AG08396 (cell line): ENCODE measurements around the gene NIPAL3.

Source experiments
- DNase-seq: peaks from one replicate; pipeline ENCODE4 v3.0.0; 2012; ENCODE audit warnings: low spot score, mixed read lengths

Gene NIPAL3

DNA sequence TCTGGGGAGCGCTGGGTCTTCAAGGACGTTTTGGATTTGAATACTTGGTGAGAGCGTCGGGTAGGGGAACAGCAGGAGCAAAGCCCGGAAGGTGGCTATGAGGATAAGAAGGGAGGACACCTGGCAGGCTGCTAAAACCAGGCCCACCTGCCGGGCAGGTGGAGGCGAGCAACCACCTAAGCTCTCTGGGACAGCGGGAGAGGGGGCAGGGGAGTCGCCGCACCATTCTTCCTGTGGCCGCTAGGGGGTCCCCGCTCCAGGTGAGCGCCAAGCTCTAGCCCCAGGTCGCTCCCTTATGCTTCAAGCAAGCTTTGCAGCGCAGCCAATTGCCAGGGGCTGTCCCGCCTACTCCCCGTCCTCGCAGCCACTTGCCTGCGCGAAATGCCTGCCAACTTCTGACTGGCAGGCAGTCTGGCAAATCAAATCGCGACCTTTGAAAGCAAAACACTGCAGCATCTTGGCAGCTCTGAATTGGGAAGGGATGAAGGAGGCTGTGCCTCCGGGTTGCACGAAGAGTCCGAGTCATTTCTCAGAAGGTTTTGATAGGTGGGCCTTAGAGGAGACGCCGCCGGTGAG is at the start of gene NIPAL3:
NIPAL3 (plus strand) TSS at position 469 of the 576 bp plus-strand sequence. CDS start 3,746 bp downstream, outside the sequence.
- DNase-seq: peak; percentile 91

DNA sequence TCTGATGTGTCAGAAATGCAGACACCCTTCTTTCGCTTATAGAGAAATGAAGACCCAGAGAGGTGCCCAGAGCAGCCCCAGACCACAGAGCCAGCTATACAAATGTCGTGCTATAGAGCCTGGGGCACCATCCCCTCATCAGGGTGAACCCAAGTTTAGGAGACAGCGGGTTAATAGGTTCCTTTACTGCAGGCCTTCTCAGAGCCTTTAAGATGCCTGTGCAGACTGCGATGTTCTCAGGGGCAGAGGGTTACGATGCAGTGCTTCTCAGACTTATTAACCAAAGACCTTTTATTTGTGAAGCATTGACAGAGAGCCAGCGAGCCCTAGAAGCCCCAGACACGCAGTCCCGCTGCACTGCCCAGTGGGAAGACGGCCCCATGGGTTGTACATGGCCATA is 48.9 kb upstream of the NIPAL3 start:
- DNase-seq: no peak

DNA sequence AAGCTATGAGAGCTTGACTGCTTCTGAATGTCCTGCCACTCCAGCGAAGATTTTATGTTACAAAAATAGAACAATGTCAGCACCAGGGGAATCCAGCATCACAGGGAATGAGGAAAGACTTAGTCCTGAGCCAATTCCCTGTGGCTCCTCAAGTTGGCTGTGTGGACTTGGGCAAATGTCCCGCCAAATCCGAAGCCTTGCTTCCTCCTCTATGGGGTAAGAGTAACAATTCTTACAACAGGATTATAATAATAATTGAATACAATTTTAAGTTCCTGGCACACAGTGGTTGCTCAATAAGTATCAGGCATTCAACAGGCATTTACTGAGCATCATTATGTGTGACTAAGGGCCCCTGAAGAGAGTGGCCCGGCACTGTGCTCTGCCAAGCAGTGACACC is 46.4 kb upstream of the NIPAL3 start:
- DNase-seq: no peak

DNA sequence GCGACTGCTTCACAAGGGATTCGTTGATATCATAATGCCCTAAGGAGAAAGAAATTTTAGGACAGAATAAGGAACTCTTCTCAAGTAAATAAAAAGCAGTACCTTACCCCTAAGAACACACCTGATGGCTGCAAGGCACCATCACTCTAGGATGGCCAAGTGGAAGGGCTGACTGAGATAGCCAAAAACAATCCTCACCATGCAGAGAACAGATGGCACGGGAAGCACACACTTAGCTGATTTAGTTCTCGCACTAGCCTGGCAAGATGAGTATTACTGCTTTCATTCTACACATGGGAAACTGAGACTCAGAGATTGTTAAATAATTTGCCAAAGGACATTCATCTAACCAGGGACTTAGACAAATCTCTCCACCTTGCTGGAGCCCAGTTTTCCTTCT is 45.8 kb upstream of the NIPAL3 start:
- no peak for DNase-seq

DNA sequence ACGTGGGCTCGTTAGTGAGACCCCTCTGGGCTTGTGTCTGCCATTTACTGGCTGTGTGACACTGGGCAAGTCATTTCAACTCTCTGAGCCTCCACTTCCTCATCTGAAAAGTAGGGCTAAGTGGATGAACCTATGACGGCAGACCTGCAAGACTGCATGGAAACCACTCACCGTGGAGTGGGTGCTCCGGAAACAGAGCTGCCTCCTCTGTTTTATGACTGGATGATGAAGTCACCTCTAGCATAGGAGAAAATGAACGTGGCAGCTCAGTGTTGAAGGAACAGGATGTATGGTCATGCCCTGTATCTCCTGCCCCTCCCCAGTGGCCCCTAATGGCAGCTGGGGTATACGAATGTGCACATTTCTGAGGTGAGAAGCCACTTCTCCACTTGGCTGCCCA is 42.6 kb upstream of the NIPAL3 start:
- DNase-seq: no peak

DNA sequence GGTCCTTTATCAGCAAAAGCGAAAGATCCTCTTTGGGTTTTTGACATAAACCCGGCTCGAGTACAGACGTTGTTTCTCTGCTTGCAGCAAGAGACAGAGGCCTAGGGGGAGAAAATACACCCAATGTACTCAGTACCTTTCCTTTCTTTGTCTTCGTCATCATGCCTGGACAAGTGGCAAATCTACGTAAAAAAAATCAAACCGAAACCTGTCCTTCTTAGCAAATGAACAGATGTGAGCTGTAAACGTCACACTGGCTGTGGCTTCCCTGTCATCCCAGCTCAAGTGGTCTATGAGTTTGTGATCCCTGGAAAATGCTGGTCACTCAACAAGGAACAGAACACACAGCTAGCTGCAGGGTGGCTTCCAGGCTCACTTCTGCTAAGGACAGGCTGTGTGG is 41.9 kb upstream of the NIPAL3 start:
- DNase-seq: no peak

DNA sequence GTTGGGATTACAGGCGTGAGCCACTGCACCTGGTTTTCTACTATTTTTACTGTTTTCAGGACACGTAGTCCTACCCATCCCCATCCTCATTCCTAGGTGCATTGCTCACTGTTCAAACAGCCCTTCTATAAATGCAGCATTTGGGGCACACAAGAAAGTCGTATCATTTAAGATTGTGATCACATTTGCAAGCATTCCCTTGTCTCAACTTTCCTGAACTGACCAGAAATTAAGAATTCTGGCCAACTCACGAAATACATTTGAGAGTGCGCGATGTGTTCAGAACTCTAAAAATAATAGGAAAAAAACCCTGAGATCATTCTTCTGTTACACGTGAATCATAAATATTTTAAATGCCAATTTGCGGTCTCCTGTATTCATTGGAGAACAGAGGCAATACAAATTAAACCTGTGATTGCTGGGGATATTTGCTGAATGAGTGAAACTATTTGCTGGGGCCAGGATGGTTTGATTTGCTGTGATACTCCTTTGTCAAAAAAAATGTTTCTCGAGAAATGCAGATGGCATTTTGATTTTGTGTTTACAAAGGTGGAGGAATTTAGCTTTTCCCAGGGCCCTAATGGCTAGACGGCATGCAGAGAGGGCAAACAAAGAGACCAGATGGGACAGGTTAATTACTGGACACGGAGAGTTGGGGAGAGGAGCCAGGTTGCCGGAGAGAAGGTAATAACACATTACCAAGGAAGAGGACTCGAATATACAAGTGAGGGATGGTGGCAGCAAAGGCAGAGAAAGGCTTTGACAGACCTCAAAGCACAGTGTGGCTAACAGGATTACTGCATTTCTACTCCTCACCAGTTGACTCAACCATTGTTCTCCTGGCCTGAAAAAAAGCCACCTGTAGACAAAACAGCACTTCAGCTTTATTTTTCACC is 40.5 kb upstream of the NIPAL3 start:
- no peak for DNase-seq

DNA sequence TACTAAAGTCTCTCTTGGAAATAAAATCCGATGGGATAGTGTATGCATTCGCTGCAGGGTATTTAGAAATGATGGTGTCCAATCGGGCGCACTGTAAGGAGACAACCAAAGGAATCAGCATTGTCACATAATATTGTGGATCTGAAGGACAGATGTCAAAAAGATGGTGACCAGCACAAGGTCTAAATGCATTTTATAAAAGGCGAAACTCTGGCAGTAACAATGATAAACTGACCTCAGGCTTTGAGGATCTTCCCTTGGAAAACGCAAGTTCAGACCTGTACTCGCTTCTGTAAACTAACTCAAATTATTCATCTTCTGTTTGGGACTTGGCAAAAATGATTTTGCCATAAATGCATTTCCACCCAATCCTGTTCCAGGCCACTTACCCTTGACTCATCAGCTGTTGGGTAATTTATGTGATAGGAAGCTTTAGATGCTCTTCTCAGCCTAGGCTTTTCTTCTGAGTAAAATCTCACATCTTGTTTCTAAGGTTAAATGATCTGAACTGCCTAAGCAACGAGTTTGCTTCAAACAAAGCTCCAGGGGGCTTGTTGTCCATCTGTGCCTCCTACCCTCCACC is 35.8 kb upstream of the NIPAL3 start:
- DNase-seq: peak; percentile 55

DNA sequence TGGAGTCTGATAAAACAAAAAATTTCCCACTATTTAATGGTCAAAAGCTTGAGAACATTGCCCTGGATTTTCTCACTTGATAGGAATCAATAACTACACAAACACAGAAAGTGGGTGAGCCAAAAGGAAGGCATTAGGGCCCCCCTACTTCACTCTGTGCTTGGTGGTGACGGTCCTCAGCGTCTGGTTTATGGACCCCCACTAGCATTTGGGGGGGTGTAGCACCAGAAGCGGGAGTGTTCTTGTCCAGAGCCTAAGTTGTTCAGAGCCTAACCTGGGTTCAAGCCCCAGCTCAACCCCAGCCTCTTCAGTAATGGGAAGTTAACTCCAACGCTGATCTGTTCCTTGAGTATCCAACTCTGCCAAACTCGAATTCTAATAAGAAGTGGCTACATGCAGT is 35.1 kb upstream of the NIPAL3 start:
- DNase-seq: no peak

DNA sequence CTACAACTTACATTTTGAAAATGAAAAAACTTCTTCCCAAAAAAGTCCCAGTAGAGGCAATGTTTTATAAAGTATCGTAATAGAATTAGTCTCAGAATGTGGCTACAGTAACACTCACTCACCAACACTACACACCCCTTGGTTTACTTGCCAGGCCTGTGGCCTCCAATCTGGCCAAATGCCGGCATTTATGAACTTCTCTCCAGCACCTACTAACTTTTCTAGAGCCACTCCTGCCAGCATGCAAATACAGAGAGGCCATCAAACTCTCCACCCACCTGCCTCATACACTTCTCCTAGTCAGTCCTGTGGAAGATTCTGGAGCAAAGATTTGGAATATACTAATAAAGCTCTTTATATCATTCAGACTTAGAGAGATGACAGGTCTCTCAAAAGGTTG is 34.3 kb upstream of the NIPAL3 start:
- no peak for DNase-seq

DNA sequence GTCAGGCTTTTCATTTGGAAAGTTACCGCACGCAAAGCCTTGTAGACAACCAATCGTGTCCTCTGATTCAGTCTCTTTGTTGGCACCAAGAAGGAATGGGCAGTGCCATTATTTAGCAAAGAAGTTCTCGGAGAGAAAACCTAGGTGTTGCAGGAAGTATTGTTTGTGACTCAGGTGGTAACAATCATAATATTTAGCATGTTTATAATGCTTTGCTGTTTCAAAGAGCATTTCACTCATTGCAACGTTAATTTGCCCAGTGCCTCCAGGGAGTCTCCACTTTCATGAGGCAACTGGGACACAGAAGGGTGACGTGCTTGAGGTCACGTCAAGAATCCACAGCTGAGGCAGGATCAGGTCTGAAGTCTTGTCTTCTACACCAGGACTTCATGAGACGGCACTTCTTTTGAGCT is 33.4 kb upstream of the NIPAL3 start:
- no peak for DNase-seq

DNA sequence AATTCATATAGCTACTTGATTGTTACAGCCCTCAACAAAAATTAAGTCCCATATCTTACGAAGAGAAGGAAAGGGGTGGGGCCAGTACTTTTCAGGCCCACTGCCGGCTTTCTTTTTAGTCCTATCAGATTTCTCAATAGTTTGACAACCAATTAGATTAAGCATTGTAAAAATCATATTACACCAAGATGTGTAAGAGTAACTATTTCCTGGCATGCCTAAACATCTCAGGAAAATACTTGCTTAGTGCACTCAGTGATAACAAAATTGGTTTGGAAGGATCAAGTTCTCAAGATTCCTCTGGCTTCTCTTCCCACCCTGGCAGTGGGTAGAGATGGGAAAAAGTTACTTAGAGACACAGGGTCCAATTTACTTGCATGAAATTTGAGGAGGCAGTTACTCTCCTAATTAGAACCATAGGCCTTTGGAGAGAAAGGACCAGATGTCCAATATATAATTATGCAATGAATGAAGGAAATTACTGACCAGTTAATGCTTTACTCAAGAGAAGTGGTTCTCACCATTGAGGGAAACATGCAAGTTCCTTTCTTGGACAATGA is 32.1 kb upstream of the NIPAL3 start:
- no peak for DNase-seq

DNA sequence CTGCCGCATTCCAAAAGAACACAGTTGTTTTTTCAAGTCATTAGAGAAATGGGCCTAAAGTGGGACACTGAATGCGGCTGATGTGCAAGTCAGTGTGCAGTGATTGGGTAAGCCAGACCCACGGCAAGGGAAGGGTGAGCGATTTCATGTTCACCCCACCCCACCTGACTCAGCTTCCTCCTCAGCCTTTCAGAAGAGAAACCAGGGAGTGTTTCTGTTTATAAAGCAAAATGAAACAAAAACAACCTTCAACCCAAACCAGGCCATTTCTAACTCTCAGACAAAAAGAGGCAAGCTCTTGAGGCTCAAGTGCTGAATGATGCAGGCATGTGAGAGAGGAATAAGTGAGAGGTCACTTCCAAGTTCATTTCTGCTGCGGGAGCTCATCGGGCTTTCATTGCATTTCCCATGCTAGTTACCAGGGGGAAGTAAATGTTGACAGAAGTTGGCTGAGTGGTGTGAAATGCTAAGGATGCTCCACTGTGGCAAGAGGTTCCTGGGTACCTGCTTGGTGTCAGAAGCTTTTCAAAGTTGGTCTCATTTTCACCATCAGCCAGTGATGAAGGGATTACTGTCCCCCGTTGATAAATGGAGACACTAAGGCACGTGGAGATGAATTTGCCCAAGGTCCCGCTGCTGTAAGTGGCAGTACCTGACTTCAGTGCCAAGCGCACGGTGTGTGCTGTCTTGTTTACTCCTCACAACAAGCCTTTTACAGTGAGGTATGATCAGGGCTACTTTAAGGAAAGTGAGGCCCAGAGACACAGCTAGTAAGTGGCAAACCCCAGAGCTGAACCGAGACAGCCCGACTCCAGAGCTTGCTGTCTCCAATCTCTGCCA is 31.1 kb upstream of the NIPAL3 start:
- peak; percentile 66 for DNase-seq

DNA sequence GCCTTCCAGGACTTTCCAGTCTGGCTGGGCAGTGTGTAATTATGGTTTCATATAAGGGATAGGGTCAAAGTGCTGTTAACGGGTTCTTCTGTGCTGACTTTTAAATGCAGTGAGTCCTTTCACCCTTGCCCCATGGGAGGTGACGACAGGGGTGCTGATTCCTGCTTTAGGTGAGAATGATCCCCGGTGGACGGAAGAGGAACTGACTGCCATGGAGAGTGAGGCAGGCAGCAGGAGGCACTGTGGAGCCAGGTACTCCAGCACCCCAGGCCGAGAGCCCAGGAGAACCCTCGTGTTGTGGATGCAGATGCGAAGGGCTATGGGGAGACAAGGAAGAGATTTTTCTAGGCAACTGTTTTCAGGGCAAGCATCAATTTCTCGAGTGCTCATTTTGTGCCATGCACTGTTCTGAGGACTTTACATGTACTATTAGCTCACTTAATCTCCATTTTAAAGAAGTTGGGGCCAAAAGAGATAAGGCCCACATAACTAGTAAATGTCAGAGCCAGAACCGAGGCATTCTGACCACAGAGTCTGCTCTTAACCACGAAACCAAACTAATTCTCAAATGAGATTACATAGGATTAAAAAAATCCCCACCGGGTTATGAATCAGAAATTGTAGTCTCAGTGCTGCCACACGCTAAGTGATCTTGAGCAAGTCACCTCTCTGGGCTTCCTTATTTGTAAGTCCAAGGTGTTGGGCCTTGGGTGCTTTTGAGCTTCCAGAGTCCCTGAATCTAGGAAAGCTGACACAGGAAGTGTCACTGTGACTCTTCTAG is 30.3 kb upstream of the NIPAL3 start:
- DNase-seq: no peak

DNA sequence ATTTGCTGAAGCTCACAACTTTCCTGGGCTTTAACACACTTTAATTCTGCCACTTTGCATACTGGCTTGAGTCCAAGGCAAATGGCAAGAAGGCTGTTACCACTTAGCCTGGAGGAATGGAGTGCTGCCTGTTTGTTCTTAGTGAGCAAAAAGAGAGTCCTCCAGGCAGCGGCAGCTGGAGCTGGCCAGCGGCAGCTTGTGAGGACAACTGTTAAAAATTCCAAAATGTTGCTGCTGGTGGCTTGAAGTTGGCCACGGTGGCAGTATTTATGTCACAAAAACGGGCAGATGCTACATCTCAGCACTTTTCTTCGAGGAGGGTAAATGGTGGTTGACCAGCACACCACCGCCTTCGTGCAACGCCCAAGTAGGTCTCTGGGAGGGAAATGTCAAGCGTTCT is 29.4 kb upstream of the NIPAL3 start:
- DNase-seq: no peak

DNA sequence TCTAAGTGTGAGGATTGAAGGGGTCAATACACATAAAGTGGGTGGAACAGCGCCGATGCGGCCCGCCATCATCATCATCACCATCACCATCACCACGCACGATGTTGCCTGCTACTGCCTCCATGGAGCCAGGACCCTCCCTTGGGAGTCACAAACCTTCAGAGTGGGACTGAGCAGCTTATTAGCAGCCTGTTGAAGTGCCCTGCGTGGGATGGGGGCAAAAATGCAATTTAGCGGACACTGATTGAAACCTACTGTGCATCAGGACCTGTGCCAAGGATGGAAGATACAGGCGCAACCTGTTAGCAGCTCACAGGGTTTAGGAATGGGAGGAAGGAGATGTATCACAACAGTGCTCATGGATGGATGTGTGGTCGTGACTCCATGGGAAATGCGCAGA is 28.7 kb upstream of the NIPAL3 start:
- DNase-seq: no peak

DNA sequence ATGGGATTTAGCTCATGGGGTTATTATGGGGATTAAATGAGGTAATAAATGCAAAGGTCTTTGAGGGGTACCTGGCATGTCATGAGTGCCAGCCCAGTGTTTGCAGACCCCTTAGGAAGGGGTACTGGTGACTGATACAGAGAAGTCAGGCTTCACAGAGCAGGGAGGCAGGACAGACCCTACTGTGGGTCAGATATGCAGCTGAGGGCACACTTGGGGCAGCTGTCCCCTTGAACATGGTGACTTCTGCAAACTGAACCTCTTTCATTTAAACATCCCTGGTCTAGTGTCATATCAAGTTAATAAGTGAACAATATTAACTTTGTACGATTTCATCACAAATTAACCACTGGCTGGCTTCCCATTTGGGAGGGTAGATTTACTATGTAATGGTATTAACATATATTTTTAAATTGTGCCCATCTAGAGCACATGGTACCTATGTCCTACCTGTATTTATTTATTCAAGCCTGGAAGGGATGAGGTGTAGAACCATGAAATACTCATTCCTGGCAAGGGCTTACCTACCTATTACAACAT is 27.9 kb upstream of the NIPAL3 start:
- no peak for DNase-seq

DNA sequence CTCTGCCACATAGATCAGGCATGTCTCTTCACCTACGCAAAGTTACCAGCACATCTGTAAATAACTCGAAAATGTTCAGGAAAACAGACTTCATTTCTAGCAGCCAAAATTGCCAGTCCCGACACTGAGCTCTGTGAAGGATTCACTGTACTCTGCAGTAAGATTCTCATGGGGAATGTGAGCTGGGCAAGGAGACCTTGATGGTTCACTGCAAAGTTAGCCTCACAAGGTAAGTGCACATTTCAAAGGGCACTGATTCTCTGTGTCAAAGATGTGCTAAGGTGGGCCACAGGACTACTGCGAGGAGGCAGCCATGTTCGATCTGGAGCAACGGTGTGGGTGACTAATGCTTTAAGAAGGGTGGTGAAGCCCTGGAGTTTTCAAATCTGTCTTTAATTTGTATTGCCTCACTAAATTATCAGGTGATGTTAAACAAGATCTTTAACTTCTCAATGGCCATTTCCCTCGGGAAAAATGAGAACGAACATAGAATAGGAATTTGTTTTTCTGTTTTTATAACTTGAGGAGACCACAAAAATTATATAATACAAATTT is 27.2 kb upstream of the NIPAL3 start:
- DNase-seq: no peak

DNA sequence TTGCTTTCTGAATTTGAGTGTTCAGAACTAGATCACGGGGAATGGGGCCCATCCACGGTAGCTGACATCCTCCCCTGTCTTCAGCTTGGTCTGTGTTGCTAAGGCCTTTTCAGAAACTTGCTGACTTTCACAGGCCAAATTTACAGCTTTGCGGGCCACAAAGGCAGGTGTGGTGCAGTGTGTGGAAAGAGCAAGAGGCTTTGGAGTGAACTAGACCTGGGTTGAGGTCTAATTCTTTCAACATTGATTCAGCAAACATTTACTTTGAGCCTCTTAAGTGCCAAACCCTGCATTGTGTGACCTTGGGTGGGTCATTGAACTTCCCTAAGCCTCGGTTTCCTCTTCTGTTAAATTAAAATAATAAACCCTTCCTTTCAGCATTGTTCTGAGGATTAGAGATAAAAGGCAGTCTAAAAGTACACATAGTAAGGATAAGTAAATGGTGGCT is 26.3 kb upstream of the NIPAL3 start:
- no peak for DNase-seq

DNA sequence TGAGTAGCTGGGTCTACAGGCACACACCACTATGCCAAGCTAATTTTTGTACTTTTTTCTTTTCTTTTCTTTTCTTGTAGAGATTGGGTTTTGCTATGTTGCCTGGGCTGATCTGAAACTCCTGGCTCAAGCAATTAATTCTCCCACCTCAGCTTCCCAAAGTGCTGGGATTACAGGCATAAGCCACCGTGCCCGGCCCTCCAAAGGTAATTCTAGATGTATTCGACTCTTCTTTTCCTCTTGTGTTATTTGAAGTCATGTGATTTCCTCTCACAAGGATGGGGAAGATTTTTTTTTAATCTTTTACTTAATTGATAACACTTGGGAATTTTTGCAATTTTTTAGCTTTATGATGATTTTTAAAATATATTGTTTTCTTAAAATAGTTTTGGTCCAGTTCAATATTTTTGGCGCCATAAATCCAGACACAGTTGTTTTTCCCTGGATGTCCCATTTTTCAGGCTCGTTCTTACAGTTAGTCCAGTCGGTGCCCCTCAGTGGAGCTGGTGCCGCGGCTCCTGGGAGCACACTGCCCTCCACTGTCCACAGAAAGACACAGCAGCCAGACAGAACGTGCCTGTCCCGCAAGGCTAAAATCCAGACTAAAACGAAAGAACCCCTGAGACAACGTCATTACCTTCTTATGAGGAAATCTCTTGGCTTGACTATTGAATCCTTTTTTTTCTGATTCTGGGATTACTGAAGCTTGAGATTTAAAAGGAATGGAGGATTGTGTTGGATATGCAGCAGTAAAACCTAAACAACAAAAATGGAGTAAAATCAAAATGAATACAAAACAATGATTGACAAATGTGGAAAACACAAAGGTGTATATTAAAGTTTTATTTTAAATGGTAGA is 24.4 kb upstream of the NIPAL3 start:
- peak; percentile 83 for DNase-seq
